HCT116 (cell line): ENCODE data around the gene RPL7A. TPM values are rescaled to one million over a fixed set of nuclear protein-coding genes. Genes with fewer than 3 reads are reported as not detected.

Experiments used
- ATAC-seq: fragments of 200-7000 bp; cut with Tn5 transposase; 2 replicates; pipeline ENCODE4 v1.9.1; 2020; ENCODE audit warnings: mild to moderate bottlenecking, moderate library complexity
- BruUV-seq: library from RNA; stranded (reverse); fragments of 400-500 nt; replicated peaks from 2 replicates; lab custom pipeline; 2021; lab: Mats Ljungman, UMichigan
- CTCF ChIA-PET: fragments of 300-600 bp; sonication (Branson Sonifier 250); formaldehyde crosslinking; loops from one replicate; lab custom pipeline; 2021; ENCODE audit warnings: antibody characterized with exemption; lab: Charles Lee
- POLR2A ChIA-PET: fragments of 300-600, 350-600 bp; sonication (Branson Sonifier 250); formaldehyde crosslinking; loops from one replicate; lab custom pipeline; 2021; ENCODE audit warnings: antibody characterized with exemption; lab: Charles Lee
- RAD21 ChIA-PET, 2 experiments: fragments of 300-600 bp; sonication (Branson Sonifier 250); formaldehyde crosslinking; loops; one replicate each; lab custom pipeline; 2023; ENCODE audit warnings: low total read pairs in 2 of 2; ENCODE audit not compliant: uncharacterized antibody in 2 of 2, unreplicated experiment in 2 of 2, low non-redundant PET in 1 of 2; lab: Charles Lee
- DNase-seq: peaks from one replicate; pipeline ENCODE4 v3.0.0-alpha.2; 2010; ENCODE audit warnings: low read depth, low spot score
- H2AFZ ChIP-seq: fragments of 200-600 bp; shearing (Covaris generic), sonication (generic); 2 replicates; pipeline ENCODE4 v1.6.1; 2017; ENCODE audit warnings: low read depth, mixed run types, mixed read lengths, antibody characterized with exemption, low read length; ENCODE audit not compliant: poor library complexity, severe bottlenecking
- H3K27ac ChIP-seq: 2 replicates; pipeline ENCODE4 v1.5.1; 2012; ENCODE audit warnings: low read depth, low read length
- H3K27me3 ChIP-seq: fragments of 200-600 bp; sonication (generic); 2 replicates; pipeline ENCODE4 v1.6.1; 2016; ENCODE audit warnings: mixed run types, low read length, mixed read lengths; ENCODE audit not compliant: insufficient read depth
- H3K36me3 ChIP-seq, 2 experiments: fragments of 200-500 bp in 1 of 2; fragments of 200-600 bp in 1 of 2; sonication (Bioruptor generic) in 1 of 2; sonication (generic) in 1 of 2; 2 replicates each; pipeline versions ENCODE4 v1.5.1 to v1.6.1; 2014 to 2016; ENCODE audit warnings: low read length in 2 of 2, inconsistent platforms in 1 of 2, mixed read lengths in 1 of 2, mixed run types in 1 of 2; ENCODE audit not compliant: insufficient read depth in 2 of 2, control insufficient read depth in 1 of 2
- H3K4me1 ChIP-seq, 2 experiments: fragments of 200-600 bp in 1 of 2; sonication (generic) in 1 of 2; 2 replicates each; pipeline versions ENCODE4 v1.5.1 to v1.6.1; 2012 to 2017; ENCODE audit warnings: low read length in 2 of 2, inconsistent platforms in 1 of 2, mild to moderate bottlenecking in 1 of 2, mixed read lengths in 1 of 2, mixed run types in 1 of 2, moderate library complexity in 1 of 2; ENCODE audit not compliant: insufficient read depth in 2 of 2, control insufficient read depth in 1 of 2
- H3K4me2 ChIP-seq: fragments of 200-600 bp; sonication (generic); 2 replicates; pipeline ENCODE4 v1.6.1; 2017; ENCODE audit warnings: mixed run types, low read length, mixed read lengths
- H3K4me3 ChIP-seq, 2 experiments: fragments of 200-600 bp in 1 of 2; sonication (generic) in 1 of 2; replicated peaks in 1 of 2; 2 replicates each; pipeline ENCODE4 v1.5.1; 2011 to 2016; ENCODE audit warnings: low read length in 2 of 2, control low read depth in 1 of 2, low read depth in 1 of 2, mild to moderate bottlenecking in 1 of 2, mixed read lengths in 1 of 2, mixed run types in 1 of 2
- H3K79me2 ChIP-seq: fragments of 200-600 bp; sonication (generic); 2 replicates; pipeline ENCODE4 v1.6.1; 2017; ENCODE audit warnings: mild to moderate bottlenecking, mixed run types, low read length, moderate library complexity, mixed read lengths; ENCODE audit not compliant: insufficient read depth
- H3K9ac ChIP-seq: fragments of 200-600 bp; sonication (generic); 2 replicates; pipeline ENCODE4 v1.6.1; 2016; ENCODE audit warnings: low read length, mixed read lengths
- H3K9me2 ChIP-seq: fragments of 200-600 bp; sonication (generic), shearing (Covaris generic); 2 replicates; pipeline ENCODE4 v1.6.1; 2017; ENCODE audit warnings: mixed run types, mild to moderate bottlenecking, moderate library complexity; ENCODE audit not compliant: insufficient read depth
- H3K9me3 ChIP-seq, 2 experiments: fragments of 200-500 bp in 1 of 2; fragments of 200-600 bp in 1 of 2; sonication (Bioruptor generic) in 1 of 2; sonication (generic) in 1 of 2; 2 replicates each; pipeline ENCODE4 v1.6.1; 2014 to 2017; ENCODE audit warnings: low read length in 2 of 2, mixed read lengths in 2 of 2, inconsistent platforms in 1 of 2, low read depth in 1 of 2, mild to moderate bottlenecking in 1 of 2, mixed run types in 1 of 2, moderate library complexity in 1 of 2; ENCODE audit not compliant: control insufficient read depth in 1 of 2, insufficient read depth in 1 of 2
- H4K20me1 ChIP-seq: fragments of 200-600 bp; sonication (generic), shearing (Covaris generic); 2 replicates; pipeline ENCODE4 v1.6.1; 2017; ENCODE audit warnings: mixed run types, mild to moderate bottlenecking, moderate library complexity; ENCODE audit not compliant: insufficient read depth
- CTCF ChIP-seq, 3 experiments: fragments of 200-600 bp in 1 of 3; sonication (generic) in 1 of 3; IDR thresholded peaks in 2 of 3; conservative IDR thresholded peaks in 1 of 3; 2 replicates each; pipeline ENCODE4 v1.5.1; 2012 to 2017; ENCODE audit warnings: low read depth in 2 of 3, low read length in 2 of 3, antibody characterized with exemption in 1 of 3, borderline replicate concordance in 1 of 3, control low read depth in 1 of 3, mild to moderate bottlenecking in 1 of 3, mixed read lengths in 1 of 3, mixed run types in 1 of 3, moderate library complexity in 1 of 3; ENCODE audit not compliant: insufficient read depth in 1 of 3
- EGR1 ChIP-seq: IDR thresholded peaks from 2 replicates; pipeline ENCODE4 v1.6.1; 2012; ENCODE audit warnings: low read depth
- EZH2phosphoT487 ChIP-seq: fragments of 200-600 bp; IDR thresholded peaks from 2 replicates; pipeline ENCODE4 v1.6.1; 2018; ENCODE audit warnings: antibody characterized with exemption, borderline replicate concordance
- POLR2A ChIP-seq: IDR thresholded peaks from 2 replicates; pipeline ENCODE4 v1.7.0; 2011; ENCODE audit warnings: borderline replicate concordance; ENCODE audit not compliant: insufficient read depth, insufficient read length; ENCODE audit errors: extremely low read depth
- RAD21 ChIP-seq: IDR thresholded peaks from 2 replicates; pipeline ENCODE4 v1.6.1; 2012; ENCODE audit warnings: low read depth, mild to moderate bottlenecking
- REST ChIP-seq: IDR thresholded peaks from 2 replicates; pipeline ENCODE4 v1.6.1; 2012; ENCODE audit warnings: low read depth
- SIN3A ChIP-seq: IDR thresholded peaks from 2 replicates; pipeline ENCODE4 v1.6.1; 2012; ENCODE audit warnings: low read depth
- YY1 ChIP-seq: IDR thresholded peaks from 2 replicates; pipeline ENCODE4 v1.6.1; 2011; ENCODE audit warnings: low read length, low read depth, moderate library complexity, mild to moderate bottlenecking; ENCODE audit not compliant: insufficient replicate concordance; ENCODE audit errors: extremely low read depth
- ZBTB33 ChIP-seq: IDR thresholded peaks from 2 replicates; pipeline ENCODE4 v1.6.1; 2011; ENCODE audit warnings: mild to moderate bottlenecking, low read length, moderate library complexity; ENCODE audit not compliant: insufficient replicate concordance; ENCODE audit errors: extremely low read depth
- intact Hi-C: fragments of 100-400 bp; cut with micrococcal nuclease; formaldehyde crosslinking; loops from 2 replicates; pipeline ENCODE4 v1.10.0; 2022
- total RNA-seq: library from RNA; stranded (reverse); gene quantifications from one replicate; pipeline ENCODE4 v1.2.1, GENCODE V29; 2021; ENCODE audit not compliant: unreplicated experiment
- TF ChIP-seq, protein P1 (sequence below): IDR thresholded peaks from 2 replicates; pipeline ENCODE4 v1.6.1; 2012

The RPL7A gene
- total RNA-seq, 1 experiment from 2014 or later = 2,837 TPM

GRCh38 chr9:133362359-133363044, 14.5 kb downstream of the RPL7A start:
- H3K4me2 ChIP-seq = no peak overlapping the region
- no peak for DNase-seq
- H2AFZ ChIP-seq = no peak overlapping the region
- no peaks in the 10 kb centered on the region for H3K9me3 ChIP-seq
- no peak overlapping the region for H3K4me3 ChIP-seq
- no peak overlapping the region for H3K9ac ChIP-seq
- peaks cover 49% of the 10 kb centered on the region for H3K79me2 ChIP-seq
- H3K36me3 ChIP-seq = peaks cover 40 to 60% of the 10 kb centered on the region in 2 experiments; a peak in 3 of 4 replicates
- TF ChIP-seq POLR2A (no peak), REST (no peak), EGR1 (no peak), YY1 (no peak), RAD21 (no peak), CTCF (IDR thresholded peaks at IDR 0.05 in 2 of 3, conservative IDR thresholded peaks at IDR 0.05 in 1 of 3; ENCODE audit: borderline replicate concordance in 1 of 3, insufficient read depth in 1 of 3, low read depth in 2 of 3, low read length in 2 of 3) (no peak), EZH2phosphoT487 (no peak), SIN3A (no peak), ZBTB33 (no peak)
- TF ChIP-seq, protein P1, sequence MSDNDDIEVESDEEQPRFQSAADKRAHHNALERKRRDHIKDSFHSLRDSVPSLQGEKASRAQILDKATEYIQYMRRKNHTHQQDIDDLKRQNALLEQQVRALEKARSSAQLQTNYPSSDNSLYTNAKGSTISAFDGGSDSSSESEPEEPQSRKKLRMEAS = no peak
- POLR2A ChIA-PET = interaction anchor here (0.8 to 1.4 kb wide), 2 partner anchors 9 to 15 kb away, joined by 3 to 5 read pairs; partner anchors contain the start of genes MED22 and RPL7A
- BruUV-seq = TSS peak; percentile 22
- 0 out of 2 replicates have a peak overlapping the region, but pooled peaks have one; percentile 2 for H3K27ac ChIP-seq
- peak; percentile 6; the same call in 1 of the 2 replicates for ATAC-seq
- no peaks in the 10 kb centered on the region for H3K9me2 ChIP-seq
- no peaks in the 10 kb centered on the region for H4K20me1 ChIP-seq
- intact Hi-C loops = no loop called here
- RAD21 ChIA-PET = no interaction called here
- H3K4me1 ChIP-seq = peaks cover 4% of the 10 kb centered on the region in 2 experiments; a peak in 3 of 4 replicates
- no peaks in the 10 kb centered on the region for H3K27me3 ChIP-seq
- CTCF ChIA-PET = no interaction called here
